Measurements from ENCODE around the gene TSC22D4.
"Not testable (repeated sequence)": the region's sequence is repeated elsewhere in the genome, so short reads cannot be mapped to it uniquely, and the experiment has no call there.

TSC22D4 gene

GRCh38 chr7:100441641-100442535 lies 37.1 kb downstream of the TSC22D4 start:
- no peak for DNase-seq

DNA sequence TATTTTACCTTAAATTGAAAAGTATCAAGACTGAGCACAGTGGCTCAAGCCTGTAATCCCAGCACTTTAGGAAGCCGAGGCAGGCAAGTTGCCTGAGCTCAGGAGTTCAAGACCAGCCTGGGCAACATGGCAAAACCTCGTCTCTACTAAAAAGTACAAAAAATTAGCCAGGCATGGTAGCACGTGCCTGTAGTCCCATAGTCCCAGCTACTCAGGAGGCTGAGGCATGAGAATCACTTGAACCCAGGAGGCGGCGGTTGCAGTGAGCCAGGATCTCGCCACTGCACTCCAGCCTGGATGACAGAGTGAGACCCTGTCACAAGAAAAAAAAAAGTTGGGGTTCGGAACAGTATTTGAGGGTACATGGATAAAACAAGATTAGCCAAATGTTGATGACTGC lies 39.8 kb downstream of the TSC22D4 start:
- DNase-seq = not testable (repeated sequence)

DNA sequence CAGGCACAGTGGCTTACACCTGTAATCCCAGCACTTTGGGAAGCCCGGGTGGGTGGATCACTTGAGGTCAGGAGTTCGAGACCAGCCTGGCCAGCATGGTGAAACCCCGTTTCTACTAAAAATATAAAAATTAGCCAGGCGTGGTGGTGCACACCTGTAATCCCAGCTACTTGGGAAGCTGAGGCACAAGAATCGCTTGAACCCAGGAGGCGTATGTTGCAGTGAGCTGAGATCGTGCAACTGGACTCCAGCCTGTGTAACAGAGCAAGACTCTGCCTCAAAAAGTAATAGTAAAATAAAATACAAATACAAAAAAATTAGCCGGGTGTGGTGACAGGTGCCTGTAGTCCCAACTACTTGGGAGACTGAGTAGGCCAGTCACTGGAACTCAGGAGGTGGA lies 40.3 kb downstream of the TSC22D4 start:
- DNase-seq = not testable (repeated sequence)

DNA sequence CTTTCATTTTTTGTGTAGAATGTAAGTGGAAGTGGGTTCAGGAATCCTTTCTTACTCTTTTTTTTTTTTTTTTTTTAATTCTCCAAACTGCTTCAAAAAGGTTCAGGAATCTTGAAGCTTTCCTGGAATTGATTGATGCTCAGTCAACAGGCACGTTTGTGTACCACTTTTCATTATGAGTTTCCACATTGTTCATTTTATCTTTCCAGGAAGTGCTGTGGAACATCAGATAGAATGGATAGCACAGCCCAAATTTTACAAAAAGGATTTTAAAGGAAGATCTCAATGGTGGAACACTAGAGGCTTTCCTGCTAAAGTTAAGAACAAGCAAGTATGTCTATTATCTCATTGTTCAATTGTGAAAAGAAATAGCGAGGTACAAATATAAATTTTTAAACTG lies 40.8 kb downstream of the TSC22D4 start:
- DNase-seq = no peak

DNA sequence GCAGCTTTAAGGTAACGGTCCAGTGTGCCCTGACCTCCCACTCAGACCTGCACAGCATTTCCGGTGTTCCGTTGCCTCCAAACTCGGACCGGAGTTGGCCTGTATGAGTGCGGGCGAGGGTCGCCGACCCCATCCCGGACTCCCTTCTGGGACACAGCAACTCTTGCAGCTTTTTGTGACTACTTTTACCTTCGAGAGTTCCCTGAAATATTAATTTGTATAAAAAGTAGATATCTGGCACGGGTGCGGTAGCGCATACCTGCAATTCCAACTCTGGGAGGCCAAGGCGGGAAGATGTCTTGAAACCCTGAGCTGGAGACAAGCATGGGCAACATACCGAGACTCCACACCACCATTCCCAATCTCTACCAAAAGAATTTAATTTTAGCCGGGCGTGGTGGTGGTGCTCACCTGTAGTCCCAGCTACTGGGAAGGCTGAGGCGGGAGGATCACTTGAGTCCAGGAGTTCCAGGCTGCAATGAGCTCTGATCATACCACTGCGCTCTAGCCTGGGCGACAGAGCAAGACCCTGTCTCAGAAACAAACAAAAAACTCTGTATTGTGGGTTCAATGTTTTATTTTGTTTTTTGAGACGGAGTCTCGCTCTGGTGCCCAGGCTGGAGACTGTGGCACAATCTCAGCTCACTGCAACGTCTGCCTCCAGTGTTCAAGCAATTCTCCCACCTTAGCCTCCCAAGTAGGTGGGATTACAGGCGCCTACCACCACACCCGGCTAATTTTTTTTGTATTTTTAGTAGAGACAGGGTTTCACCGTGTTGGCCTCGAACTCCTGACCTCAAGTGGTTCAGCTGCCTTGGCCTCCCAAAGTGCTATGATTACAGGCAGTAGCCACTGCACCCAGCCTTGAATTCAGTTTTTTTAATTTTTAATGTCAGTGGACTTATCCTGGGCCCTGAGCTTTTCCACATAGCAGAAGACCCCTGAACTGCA lies 41.6 kb downstream of the TSC22D4 start:
- no peak for DNase-seq

- DNase-seq = peak; percentile 60
Observed at GRCh38 chr7:100435401-100436304, 43.4 kb downstream of the TSC22D4 start.

DNA sequence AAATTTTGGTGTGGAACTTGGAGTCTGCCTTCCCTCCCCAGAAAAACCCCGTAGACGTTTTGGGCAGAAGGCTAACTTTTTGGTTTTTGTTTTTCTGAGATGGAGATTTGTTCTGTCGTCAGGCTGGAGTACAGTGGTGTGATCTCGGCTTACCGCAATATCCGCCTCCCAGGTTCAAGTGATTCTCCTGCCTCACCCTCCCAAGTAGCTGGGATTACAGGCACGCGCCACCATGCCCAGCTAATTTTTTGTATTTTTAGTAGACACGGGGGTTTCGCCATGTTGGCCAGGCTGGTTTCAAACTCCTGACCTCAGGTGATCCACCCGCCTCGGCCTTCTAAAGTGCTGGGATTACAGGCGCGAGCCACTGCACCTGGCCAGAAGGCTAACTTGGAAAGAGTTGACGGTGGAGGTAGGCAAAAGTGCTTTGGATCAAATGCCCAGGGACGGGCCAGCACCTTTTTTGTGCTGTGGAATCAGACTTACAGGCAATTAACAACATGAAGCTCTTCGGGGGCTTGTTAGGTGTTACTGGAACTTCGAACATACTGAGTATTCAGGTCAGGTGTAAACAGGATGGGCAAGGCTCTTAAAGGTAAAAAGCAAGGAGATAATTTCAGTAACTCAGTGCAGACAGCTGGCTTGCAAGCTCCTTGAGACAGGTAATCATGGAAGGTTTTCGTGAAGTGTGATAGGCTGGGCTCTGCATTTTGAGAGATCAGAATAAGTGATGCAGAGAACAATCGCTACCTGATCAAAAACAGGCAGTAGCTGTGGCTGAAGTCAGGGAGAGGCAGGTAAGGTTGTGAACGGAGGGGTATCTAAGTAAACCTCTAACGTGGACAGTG lies 44.5 kb downstream of the TSC22D4 start:
- DNase-seq = no peak

GRCh38 chr7:100433592-100434296 lies 45.3 kb downstream of the TSC22D4 start:
- DNase-seq = no peak

GRCh38 chr7:100433276-100433591 lies 45.8 kb downstream of the TSC22D4 start:
- no peak for DNase-seq

DNA sequence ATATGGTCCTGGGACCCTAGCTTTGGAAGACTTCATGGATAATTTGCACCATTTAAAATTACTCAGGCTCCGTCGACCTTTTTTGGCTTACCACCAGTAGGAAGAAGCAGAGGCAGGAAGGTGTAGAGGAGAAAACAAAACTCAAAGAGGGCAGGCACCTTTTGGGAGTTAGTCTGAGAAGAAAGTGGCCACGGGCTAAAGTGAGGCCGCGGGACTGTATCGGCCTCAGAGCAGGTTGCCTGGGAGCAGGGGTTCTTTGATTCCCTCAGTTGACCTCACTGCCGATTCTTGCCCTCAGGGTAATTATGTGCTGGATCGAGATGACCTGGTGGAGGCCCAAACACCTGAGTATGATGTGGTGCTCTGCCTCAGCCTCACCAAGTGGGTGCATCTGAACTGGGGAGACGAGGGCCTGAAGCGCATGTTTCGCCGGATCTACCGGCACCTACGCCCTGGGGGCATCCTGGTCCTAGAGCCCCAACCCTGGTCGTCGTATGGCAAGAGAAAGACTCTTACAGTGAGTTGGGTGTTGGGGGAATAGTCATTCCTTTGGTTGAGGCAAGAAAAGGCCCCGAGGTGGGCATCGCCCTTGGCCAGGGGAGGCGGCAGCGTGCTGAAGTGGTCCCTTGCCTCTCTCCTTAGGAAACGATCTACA lies 46.3 kb downstream of the TSC22D4 start:
- no peak for DNase-seq

GRCh38 chr7:100432053-100432452 lies 47.0 kb downstream of the TSC22D4 start:
- no peak for DNase-seq

DNA sequence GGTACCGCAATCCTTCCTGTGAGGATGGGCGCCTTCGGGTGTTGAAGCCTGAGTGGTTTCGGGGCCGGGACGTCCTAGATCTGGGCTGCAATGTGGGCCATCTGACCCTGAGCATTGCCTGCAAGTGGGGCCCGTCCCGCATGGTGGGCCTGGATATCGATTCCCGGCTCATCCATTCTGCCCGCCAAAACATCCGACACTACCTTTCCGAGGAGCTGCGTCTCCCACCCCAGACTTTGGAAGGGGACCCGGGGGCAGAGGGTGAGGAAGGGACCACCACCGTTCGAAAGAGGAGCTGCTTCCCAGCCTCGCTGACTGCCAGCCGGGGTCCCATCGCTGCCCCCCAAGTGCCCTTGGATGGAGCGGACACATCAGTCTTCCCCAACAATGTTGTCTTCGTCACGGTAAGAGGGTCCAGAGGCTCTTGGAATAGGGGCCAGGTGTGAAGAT lies 47.7 kb downstream of the TSC22D4 start:
- DNase-seq = no peak

DNA sequence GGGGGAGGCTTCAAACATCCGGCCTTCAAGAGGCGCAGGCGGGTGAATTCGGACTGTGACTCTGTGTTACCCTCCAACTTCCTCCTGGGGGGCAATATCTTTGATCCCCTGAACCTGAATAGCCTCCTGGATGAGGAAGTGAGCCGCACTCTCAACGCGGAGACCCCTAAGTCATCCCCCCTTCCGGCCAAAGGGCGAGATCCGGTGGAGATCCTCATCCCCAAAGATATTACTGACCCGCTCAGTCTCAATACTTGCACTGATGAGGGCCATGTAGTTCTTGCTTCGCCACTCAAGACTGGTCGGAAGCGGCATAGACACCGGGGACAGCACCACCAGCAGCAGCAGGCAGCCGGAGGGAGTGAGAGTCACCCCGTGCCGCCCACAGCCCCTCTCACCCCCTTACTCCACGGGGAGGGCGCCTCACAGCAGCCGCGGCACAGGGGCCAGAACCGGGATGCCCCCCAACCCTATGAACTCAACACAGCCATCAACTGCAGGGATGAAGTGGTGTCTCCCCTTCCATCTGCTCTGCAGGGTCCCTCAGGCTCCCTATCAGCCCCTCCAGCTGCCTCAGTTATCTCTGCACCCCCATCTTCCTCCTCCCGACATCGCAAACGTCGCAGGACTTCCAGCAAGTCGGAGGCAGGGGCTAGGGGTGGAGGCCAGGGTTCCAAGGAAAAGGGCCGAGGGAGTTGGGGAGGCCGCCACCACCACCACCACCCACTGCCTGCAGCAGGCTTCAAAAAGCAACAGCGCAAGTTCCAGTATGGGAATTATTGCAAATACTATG lies 48.3 kb downstream of the TSC22D4 start:
- no peak for DNase-seq

DNA sequence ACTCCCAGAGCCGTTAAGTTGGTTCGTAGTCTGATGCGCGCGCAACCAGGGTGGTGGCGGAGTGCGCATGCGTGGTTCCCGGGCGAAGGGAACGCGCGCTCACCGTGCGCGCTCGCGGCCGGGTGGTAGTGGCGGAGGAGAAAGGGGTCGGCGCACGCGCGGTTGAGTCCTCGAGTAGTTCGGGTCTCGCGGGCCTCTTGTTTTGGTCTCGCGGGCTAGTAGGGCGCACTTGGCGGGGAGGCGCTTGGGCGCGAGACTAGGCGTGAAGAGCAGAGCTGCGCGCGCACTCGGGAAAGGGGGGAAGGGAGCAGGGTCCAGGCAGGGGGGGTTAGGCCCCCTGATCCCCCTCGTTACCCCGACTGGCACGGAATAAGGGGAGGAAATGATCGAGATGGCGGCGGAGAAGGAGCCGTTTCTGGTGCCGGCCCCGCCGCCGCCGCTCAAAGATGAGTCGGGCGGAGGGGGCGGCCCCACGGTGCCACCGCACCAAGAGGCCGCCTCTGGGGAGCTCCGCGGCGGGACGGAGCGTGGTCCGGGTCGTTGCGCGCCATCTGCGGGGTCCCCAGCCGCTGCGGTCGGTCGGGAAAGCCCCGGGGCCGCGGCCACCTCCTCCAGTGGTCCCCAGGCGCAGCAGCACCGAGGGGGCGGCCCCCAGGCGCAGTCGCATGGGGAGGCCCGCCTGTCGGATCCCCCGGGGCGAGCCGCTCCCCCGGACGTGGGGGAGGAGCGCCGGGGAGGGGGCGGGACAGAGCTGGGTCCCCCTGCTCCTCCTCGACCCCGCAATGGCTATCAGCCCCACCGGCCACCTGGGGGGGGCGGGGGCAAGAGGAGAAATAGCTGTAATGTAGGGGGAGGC lies 49.1 kb downstream of the TSC22D4 start, which contains the start of gene MEPCE:
TSS of gene MEPCE (plus strand) at position 195 of the 856 bp plus-strand sequence. CDS start at position 383, 188 bp downstream.
- peak; percentile 99 for DNase-seq

DNA sequence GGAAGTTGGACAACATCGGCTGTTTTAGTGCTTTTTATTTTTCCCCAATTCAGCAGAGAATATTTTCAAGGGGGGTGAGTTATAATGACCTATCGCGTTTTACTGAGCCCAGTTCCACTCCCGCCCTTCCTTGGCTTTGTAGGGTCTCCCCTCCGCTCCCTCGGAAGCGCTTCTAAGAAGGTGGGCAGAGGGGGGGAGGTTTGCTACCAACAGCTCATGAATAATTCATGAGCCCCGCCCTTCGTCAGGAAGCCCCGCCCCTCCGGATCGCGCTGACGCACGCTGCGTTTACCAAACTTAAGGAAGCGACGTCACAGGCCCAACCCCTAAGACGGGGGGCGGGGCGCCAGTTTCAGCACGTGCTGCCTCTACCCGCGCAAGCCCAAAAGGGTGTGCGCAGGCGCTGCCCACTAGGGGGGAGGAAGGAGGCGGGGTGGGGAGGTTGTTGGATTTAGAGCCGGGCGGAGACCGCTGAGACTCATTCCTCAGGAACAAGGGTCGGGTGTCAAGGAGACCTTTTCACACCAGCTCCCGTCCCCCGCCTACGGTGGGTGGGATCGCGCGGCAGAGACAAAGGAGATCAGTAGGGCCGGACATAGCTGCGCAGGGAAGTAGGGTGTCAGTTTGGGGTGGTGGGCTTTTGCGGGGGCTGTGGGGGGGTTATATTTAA lies 49.9 kb downstream of the TSC22D4 start:
- DNase-seq = peak; percentile 100

DNA sequence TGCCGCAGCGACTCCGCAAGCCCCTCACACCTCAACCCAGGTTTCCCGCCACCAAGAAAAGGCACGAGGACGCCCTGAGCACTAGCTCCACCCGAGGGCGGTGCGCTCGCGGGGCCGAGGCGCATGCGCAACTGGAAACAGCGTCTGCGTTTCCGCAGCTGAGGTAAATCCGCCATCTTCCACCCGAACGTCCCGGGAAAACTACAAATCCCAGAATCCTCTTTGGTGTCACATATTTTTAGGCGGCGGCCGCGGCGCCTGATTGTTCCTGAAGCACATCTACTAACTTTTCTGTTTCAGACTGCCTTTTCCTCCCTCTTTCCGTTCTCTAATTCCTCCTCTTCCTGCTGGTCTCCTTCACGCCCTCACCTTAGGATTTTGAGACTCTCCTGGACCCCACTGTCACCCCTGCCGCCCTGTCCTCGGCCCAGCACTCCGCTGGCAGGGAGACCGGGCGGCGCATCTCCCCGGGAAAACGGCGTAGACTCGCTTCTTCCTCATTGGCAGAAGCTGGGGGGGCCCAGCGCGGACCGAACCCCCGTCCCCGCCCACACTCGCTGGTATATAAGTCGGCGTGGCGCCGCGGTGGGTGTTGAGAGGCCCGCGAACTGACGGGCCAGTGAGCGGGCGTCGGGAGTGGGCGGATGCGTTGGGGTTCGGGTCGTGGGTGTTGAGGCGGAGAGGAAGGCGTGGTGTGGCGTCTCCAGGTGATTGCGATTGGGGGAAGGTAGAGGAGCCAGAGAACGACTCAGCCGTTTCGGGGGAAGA lies 50.6 kb downstream of the TSC22D4 start, which contains the start of gene ZCWPW1:
TSS of gene ZCWPW1 (minus strand) at position 505 of the 768 bp plus-strand sequence. CDS start 8,054 bp downstream, outside the sequence.
- DNase-seq = peak; percentile 97

- DNase-seq = no peak
Observed at GRCh38 chr7:100427762-100428198, 51.2 kb downstream of the TSC22D4 start.

Measured in femur (tissue), 1 donor.